ENCODE results near the gene DEPDC1.
"Not testable (repeated sequence)": the region's sequence is repeated elsewhere in the genome, so short reads cannot be mapped to it uniquely, and the experiment has no call there.

Gene DEPDC1, protein sequence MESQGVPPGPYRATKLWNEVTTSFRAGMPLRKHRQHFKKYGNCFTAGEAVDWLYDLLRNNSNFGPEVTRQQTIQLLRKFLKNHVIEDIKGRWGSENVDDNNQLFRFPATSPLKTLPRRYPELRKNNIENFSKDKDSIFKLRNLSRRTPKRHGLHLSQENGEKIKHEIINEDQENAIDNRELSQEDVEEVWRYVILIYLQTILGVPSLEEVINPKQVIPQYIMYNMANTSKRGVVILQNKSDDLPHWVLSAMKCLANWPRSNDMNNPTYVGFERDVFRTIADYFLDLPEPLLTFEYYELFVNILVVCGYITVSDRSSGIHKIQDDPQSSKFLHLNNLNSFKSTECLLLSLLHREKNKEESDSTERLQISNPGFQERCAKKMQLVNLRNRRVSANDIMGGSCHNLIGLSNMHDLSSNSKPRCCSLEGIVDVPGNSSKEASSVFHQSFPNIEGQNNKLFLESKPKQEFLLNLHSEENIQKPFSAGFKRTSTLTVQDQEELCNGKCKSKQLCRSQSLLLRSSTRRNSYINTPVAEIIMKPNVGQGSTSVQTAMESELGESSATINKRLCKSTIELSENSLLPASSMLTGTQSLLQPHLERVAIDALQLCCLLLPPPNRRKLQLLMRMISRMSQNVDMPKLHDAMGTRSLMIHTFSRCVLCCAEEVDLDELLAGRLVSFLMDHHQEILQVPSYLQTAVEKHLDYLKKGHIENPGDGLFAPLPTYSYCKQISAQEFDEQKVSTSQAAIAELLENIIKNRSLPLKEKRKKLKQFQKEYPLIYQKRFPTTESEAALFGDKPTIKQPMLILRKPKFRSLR
- total RNA-seq = 0.15 to 1.3 reads per million in 2 donors

DNA sequence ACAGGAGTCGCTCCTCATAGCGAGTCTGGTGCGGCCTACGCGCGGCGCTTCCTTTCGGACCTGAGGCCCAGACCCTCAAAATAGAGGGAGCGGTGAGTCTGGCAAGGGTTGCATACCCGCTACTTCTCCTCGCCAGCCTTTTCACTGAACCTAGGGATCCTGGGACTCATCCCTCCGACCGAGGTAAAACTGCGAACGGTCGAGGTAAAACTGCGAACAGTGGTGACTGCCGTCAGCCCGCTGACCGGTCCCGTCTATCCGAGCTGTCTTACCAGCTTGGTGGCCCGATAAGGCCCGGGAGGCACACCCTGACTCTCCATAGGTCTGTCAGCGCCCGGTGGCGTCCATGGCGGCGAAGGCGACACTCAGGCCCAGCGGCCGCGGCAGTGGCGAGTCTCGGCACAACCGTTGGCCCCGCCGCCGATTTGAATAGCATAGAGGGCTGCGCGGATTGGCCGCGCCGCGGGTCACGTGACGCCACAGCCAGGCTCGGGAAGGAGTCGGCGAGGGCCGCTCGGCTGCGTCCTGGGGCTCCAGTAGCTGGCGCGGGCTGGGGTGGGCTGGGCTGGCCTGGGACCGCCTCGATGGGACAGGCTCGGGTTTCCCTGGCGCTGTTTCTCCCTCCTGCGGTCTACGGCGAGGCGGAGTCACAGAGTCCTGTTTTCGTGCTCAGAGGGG, at the start of gene DEPDC1:
TSS of gene DEPDC1 (minus strand) at position 403 of the 678 bp plus-strand sequence. CDS start at position 320, 83 bp downstream.
- DNase-seq = peak; percentile 64

DNA sequence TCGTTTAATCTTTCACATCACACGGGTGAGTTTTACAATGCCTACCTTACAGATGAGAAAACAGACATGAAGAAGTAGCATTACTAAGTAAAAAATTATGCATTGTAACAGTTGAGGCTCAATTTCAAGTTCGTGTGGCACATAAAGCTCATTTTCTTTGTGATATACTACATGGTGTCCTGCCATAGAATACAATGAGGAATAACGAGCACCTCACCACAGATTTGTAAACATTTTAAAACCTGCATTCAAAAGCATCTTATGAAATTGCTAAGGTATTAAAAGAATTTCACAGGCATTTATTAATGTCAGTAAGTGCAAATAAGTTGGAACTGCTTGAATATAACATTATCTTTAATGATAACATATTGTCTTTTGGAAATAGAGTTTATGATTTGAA, 47.8 kb upstream of the DEPDC1 start:
- DNase-seq = no peak

DNA sequence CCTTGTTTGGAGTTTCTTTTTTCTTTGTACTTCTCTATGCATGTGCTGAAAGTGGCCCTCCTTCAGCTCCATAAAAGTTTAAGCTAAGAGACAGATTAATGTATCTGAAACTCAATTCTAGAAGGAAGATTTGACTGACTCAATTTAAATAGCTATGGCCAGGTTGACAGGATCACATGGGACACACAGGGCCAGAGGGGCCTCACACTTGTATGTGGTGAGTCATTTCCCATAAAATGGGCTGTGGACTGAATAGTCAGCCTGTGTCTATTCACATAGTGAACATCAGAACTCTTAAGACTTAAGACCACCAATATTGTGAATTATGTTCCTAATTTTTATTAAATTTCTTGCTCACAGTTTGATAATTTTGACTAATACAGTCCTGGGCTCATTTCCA, 45.7 kb upstream of the DEPDC1 start:
- DNase-seq = no peak

DNA sequence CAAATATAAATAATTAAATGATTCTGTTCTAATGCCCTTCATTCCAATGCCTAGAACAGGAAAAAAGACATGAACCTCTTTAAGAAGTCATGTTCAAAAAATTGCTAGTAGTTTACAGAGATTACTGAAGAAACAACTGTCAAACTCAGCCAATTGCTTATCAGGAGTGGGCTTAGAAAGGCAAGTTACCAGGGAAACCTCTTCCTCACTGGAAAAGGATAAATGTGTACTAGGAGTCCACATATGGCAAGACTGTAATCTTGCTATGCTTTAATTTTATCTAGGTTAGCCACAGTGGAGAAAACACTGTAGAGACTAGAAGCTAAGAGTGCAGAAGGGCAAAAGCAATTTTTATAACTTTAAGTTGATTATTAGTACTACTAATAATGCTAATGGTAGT, 42.1 kb upstream of the DEPDC1 start:
- DNase-seq = no peak

DNA sequence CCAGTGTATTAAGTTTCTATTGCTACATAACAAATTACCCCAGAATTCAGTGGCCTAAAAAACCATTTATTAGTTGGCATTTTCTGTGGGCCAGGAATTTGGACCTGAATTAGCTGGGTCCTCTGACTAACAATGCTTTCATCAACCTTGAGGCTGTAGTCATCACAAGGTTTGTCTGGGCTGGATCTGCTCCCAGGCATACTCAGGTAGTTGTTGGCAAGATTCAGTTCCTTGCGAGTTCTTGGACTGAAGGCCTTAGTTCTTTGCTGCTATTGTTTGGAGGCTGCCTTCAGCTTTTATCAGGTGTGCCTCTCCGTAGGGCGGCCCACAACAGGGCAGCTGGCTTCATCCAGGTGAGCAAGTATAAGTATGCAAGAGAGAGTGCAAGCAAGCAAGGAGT, 31.4 kb upstream of the DEPDC1 start:
- no peak for DNase-seq

DNA sequence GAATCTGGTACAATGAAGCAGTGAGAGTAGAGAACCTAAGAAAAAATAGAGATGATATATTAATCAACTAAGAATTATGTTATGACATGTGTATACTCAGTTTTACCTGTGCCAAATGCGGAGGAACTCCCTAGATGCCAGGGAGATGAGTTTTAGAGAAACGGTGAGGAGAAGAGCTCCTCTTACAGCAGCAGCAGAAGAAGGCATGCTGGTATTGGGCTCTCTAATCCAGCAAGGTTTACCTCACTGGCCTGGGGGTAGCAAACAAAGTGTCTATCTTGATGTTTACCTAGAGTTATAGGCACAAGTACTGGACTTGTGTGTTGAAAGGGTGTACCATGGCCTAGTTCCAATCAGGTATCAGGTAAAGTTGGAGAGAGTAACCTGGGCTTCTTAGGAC, 28.9 kb upstream of the DEPDC1 start:
- no peak for DNase-seq

DNA sequence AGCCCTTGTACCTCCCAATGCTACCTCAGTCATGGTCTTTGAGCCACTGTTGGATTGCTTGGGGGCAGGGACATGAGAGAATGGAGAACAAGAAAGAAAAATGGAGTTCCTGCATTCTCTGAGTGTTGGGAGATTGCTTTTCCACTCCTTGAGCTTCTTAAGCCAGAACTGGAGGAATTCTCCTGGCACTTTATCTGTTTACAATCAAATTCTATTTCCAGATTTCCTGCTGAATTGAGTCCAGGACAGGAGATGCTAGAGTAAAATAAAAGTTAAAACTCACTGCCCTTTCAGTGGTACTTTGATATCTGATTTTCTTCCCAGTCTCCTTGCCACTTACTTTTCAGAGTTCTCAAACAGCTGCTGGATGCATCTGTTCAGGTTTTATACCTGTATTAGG, 24.4 kb upstream of the DEPDC1 start:
- DNase-seq = no peak

DNA sequence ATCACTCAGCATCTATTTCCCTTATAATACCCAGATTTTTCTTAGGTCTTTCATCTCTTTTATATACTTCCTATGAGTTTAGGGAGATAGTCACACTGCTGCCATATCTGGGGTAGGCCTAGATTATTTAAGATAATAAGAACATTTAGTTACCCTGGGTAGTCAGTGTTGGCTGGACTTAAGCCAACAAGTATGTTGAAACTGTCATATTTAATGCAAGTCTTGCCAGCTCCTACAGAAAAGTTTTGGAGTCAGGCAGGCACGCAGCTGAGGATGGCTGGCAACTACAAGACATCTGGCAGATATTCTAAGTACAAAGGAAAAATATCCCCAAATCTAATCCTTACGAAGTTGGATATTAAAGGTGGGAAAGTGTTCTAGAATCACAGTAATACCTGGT, 19.2 kb upstream of the DEPDC1 start:
- DNase-seq = no peak

DNA sequence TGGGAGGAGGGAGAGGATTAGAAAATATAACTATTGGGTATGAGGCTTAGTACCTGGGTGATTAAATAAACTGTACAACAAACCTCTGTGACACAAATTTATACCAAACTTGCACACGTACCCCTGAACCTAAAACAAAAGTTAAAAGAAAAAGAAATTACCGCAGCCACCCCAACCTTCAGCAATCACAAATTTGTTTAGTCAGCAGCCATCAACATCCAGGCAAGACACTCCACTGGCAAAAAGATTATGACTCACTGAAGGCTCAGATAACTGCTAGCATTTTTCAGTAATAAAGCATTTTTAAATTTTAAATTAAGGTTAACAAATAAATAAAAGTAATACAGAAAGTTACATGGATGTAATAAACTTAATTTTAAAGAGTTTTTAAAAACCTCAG, 14.4 kb upstream of the DEPDC1 start:
- DNase-seq = no peak

DNA sequence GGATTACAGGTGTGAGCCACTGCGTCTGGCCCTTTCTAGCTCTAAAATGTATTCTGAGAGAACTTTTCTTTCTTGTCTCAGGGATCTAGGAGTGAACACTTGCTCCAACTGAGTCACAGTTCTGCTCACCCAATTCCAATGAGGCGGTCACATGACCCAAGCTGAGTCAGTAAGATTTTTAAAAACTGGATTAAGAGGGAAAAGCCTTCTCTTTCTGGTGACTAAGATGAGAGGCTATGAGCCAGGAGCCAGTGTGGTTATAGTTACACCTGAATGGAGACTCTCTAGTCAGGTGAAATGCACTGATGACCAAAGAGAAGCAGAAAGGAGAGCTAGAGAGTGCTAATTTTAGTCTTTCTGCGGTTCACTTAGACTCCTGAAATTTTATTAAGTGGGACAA, 9.5 kb upstream of the DEPDC1 start:
- DNase-seq = no peak

DNA sequence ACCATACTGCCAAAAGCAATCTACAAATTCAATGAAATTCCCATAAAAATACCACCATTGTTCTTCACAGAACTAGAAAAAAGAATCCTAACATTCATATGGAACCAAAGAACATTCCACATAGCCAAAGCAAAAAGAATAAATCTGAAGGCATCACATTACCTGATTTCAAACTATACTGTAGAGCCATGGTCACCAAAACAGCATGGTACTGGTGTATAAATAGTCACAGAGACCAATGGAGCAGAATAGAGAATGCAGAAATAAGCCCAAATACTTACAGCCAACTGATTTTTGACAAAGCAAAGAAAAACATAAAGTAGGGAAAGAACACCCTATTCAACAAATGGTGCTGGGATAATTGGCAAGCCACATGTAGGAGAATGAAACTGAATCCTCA, 6.2 kb upstream of the DEPDC1 start:
- DNase-seq = no peak

DNA sequence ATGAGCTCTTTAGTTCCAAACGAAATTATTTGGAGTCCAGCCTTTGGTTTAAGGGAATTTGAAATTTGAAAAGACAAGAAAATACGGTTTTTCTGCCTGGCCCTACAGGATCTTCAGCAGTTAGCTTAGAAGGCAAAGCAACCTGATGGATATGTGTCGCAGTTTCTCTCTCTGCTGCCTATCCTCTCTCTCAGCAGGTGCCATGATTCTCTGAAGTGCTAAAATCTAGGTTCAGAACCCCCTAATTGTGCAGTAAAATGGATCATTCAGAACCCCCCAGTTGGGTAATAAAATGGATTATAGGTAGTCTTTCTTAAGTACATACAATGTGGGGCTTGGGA, 446 bp upstream of the DEPDC1 start:
- DNase-seq = no peak

DNA sequence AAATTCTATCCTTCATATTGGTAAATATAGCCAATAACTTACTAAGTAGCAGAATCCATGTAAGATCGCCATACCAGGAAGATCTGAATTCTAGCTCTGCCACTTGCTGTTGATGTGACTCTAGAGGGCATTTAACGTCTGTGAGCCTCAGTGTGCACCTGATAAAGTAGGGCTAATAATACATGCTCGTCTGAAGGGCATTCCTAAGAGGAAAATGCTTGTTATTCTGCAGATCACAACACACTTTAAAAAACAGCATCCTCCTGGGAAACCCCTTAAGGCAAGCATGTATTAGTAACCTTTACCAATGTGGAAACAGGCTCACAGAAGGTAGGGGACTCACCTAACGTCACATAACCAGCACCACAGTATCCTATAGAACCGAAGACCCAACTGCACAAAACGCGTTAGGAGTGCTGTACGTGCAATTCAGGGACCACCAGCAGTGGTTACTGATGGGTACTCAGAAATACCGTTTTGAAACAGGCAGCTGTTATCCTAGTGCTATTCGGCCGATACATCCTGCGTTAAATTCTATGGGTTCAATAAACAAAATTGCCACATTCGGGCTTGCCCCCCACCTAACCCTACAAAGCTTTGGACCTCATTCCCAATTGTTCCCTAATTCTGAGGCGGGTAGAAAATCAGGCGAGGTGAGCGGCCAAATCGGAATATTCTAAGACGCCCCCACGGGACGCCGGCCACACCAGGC, 758 bp downstream of the DEPDC1 start:
- no peak for DNase-seq

DNA sequence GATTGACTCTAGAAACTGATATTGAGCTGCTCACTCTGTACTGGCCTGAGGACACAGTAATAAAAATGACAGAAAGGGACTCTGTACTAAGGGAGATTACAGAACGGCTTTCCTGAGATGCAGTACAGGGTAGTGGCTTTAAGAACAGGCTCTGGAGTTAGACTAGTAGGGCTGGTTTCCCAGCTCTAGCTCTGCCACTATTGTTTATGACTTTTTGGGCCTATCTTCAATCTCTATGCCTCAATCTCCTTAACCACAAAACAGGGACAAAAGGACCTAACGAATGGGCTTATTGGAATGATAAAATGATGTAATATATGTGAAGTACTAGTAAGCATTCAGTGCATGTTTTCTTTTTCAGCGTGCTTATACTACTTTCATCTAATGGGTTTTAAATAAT, 1.4 kb downstream of the DEPDC1 start:
- DNase-seq = no peak

DNA sequence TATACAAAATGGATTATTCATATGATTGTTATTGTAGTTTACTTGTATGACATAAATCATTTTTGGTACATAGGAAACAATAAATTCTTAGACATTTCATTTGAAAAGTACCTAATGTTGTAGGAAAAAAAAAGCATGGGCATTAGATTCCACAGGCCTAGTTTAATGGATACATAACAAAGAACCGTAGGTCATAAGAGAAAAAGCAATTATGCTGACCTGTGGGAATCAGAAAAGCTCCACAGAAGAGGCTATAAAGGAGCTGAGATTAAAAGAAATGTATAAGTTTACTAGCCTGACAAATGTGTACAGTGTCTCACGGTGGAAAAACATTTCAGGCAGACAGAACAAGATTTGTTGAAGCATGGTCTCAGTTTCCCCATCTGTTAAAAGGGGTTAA, 3.7 kb downstream of the DEPDC1 start:
- no peak for DNase-seq

DNA sequence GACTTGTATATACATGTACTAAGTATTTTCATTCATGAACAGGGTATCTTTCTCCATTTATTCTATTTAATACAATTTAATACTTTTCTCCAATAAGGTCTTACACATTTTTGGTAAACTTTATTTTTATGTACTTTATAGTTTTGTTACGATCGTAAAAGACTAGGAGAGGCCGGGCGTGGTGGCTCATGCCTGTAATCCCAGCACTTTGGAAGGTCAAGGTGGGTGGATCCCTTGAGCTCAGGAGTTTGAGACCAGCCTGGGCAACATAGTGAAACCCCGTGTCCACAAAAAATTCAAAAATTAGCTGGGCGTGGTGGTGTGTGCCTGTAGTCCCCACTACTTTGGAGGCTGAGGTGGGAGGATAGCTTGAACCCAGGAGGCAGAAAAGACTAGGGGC, 4.6 kb downstream of the DEPDC1 start:
- DNase-seq = not testable (repeated sequence)

DNA sequence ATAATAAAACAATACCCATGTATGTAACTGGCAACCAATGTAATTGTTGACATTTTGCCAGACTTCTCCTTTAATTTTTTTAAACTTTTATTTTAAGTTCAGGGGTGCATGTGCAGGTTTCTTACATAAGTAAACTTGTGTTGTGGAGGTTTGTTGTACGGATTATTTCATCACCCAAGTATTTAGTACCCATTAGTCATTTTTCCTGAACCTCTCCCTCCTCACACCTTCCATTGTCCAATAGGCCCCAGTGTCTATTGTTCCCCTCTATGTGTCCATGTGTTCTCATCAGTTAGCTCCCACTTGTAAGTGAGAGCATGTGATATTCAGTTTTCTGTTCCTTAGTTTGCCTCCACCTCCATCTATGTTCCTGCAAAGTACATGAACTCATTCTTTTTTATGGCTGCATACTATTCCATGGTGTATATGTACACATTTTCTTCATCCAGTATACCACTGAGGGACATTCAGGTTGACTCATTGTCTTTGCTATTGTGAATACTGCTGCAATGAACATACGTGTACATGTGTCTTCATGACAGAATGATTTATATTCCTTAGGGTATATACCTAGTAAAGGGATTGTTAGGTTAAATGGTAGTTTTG, 6.7 kb downstream of the DEPDC1 start:
- DNase-seq = no peak

DNA sequence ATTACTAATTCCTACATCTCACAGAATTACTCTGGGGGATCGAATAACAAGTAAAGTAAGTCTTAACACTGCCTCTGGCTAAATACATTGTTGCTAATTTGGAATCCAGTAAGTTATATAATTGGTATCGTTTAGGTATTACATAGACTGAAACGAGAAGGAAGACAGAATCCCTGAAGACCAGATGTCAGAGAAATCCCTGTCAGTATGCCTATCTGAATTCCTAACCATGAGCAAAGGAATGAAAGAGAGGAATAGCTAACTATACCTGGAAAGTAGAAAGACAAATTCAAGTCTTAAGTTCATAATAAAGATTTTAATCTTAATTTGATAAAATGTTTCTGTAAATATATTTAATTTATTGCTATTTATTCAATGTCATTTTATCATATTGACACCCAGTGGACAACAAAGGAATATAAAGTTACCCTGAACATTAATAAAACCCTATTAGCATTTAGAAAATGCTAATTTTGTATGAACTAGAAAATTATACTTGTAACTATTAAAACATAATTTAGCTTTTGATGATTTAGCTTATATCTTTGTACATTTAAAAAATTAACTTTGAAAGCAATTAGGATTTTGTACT, 11.4 kb downstream of the DEPDC1 start:
- no peak for DNase-seq

DNA sequence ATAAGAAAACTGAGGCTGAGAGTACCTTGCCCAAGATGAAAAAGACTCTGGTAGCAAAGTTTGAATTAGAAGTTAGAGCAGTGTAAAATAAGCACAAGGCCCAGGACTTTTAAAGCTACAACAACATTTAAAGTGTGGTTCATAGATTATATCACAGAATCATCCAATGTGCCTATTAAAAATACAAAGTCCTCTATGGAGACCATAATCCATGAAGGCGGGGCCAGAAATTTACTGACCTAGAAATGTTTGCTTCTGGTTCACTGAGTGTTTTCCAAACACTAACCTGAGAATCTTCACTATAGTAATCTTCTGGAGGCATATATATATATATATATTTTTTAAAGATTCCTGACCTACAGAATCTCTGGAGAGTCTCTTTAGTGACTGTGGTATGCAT, 12.3 kb downstream of the DEPDC1 start:
- DNase-seq = no peak

DNA sequence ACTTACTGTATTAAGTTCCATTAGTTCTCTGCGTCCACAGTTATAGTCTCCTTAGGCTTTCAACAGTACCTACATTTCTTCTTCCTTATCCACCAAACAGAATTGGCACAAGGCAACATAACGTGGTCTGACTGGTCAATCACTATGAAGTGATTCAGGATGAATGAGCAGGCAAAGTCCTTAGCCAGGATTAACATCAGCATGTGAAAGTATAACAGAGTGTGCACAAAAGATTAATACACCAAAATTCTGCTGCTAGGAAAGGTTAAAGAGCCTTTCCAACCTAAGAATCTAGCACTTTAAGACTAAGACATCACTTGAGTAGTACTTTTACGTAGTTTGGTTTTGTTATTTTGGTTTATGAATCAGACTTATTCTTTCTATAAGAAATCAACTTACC, 15.8 kb downstream of the DEPDC1 start:
- no peak for DNase-seq

DNA sequence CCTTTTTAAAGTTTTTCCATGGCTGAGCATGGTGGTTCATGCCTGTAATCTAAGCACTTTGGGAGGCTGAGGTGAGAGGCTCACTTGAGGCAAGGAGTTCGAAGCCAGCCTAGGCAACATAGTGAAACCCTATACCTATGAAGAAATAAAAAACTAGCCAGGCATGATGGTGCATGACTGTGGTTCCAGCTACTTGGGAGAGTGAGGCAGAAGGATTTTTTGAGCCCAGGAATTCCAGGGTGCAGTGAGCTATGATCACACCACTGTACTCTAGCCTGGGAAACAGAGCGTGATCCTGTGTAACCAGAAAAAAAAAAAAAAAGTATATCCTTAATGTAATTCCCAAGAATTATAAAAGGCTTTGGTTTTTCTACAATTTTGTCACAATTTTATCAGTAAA, 17.4 kb downstream of the DEPDC1 start:
- DNase-seq = no peak

DNA sequence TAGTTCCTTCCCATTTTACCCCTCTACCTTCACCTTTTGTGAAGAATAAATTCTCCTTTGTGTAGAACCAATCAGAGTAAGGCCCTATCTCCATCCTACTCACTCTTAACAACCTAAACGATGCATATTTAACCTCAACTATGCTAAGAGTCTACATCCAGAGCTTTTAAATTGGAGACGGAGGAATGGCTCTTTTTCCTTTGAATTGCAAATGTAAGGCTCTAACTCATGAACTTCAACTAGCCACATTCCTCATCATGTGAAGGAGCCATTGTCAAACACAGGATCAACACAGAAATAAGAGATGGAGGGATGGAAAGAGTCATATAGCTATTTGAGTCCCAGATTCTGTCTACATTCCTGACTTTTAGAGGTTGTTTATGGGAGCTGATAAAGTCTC, 18.2 kb downstream of the DEPDC1 start:
- DNase-seq = no peak
